Kidney (tissue), 14 donors: ENCODE data around the gene MOGAT1. TPM values are rescaled to one million over a fixed set of nuclear protein-coding genes. Genes with fewer than 3 reads are reported as not detected.

ENCODE experiments used
- DNase-seq, 5 donors: peaks; one replicate each; pipeline ENCODE4 v3.0.0-alpha.2; 2013 to 2020
- FAIRE-seq: peaks from 2 replicates; lab custom pipeline; 2012; peaks lifted over from hg19 to GRCh38; lab: Jason Lieb, UNC
- H3K27ac ChIP-seq, 2 donors: one replicate each; pipeline ENCODE4 v1.7.0; 2013; ENCODE audit warnings: low read depth in 2 of 2, low read length in 2 of 2, inconsistent platforms in 1 of 2
- H3K27me3 ChIP-seq: one replicate; pipeline ENCODE4 v1.7.1; 2013; ENCODE audit warnings: low read length, inconsistent platforms; ENCODE audit not compliant: control insufficient read depth, insufficient read depth
- H3K36me3 ChIP-seq, 3 donors: one replicate each; pipeline versions ENCODE4 v1.7.0 to v1.7.1; 2013; ENCODE audit warnings: low read length in 3 of 3, control low read depth in 1 of 3, inconsistent platforms in 1 of 3; ENCODE audit not compliant: insufficient read depth in 3 of 3, control insufficient read depth in 2 of 3
- H3K4me1 ChIP-seq, 3 donors: one replicate each; pipeline versions ENCODE4 v1.7.0 to v1.7.1; 2013; ENCODE audit warnings: low read length in 3 of 3, inconsistent platforms in 1 of 3, low read depth in 1 of 3; ENCODE audit not compliant: control insufficient read depth in 2 of 3, insufficient read depth in 2 of 3
- H3K4me3 ChIP-seq, 3 donors: one replicate each; pipeline versions ENCODE4 v1.7.0 to v1.8.1; 2013; ENCODE audit warnings: low read length in 3 of 3, control low read depth in 1 of 3, inconsistent platforms in 1 of 3
- H3K9ac ChIP-seq, 3 donors: one replicate each; pipeline versions ENCODE4 v1.7.0 to v1.7.1; 2013; ENCODE audit warnings: low read length in 3 of 3, control low read depth in 1 of 3, inconsistent platforms in 1 of 3
- H3K9me3 ChIP-seq, 3 donors: one replicate each; pipeline versions ENCODE4 v1.7.0 to v1.7.1; 2013; ENCODE audit warnings: low read length in 3 of 3, control low read depth in 1 of 3, inconsistent platforms in 1 of 3; ENCODE audit not compliant: control insufficient read depth in 2 of 3, insufficient read depth in 1 of 3
- CTCF ChIP-seq: IDR thresholded peaks from 3 replicates; pipeline ENCODE4 v1.5.1; 2012; ENCODE audit warnings: mild to moderate bottlenecking, moderate library complexity, borderline replicate concordance; ENCODE audit not compliant: insufficient read depth; ENCODE audit errors: extremely low read depth
- intact Hi-C: fragments of 100-400 bp; cut with DNase I; formaldehyde crosslinking; loops from one replicate; pipeline ENCODE4 v1.11.1; 2022
- polyA plus RNA-seq: library from polyadenylated mRNA; stranded (reverse); fragments of 350-450 nt; fragmentation: Illumina TruSeq; extraction: RNeasy Lipid Tissue Mini Kit (QIAGEN cat#74804); gene quantifications from one replicate; pipeline ENCODE4 v1.2.3, GENCODE V29; 2014; ENCODE audit warnings: low read depth, low replicate concordance; ENCODE audit not compliant: insufficient read depth
- total RNA-seq: library from RNA; stranded (reverse); fragmentation: NEBNext Ultra II Directional; extraction: Animal tissue kit (Norgen Biotek cat#: 25700); gene quantifications from one replicate; pipeline ENCODE4 v1.2.1, GENCODE V29; 2021
- donor health status: control.
- donor health status: control.
- donor health status: control.
- donor health status: control.
- donor health status: control.
- donor health status: DM: yes; HTN: yes; CAD: no.
- donor health status: Normal renal cell carcinoma (clear cell type).

Gene MOGAT1
- total and polyA plus RNA-seq, 2 donors from 2014 or later, result not detected

GRCh38 chr2:222724208-222724607 lies 52.8 kb downstream of the MOGAT1 start:
- H3K9ac ChIP-seq, result no peak overlapping the region
- no peaks in the 10 kb centered on the region for H3K27me3 ChIP-seq
- no peak for DNase-seq
- H3K4me1 ChIP-seq, result no peaks in the 10 kb centered on the region
- no peak overlapping the region for H3K4me3 ChIP-seq
- no peak overlapping the region for H3K27ac ChIP-seq
- intact Hi-C loops, result no loop called here
- TF ChIP-seq CTCF, result no peak
- no peak for FAIRE-seq
- no peaks in the 10 kb centered on the region for H3K9me3 ChIP-seq
- H3K36me3 ChIP-seq, result no peaks in the 10 kb centered on the region

- DNase-seq, result no peak
- Histone ChIP-seq H3K36me3 (no peaks in the 10 kb centered on the region), H3K27me3 (no peaks in the 10 kb centered on the region), H3K9me3 (no peaks in the 10 kb centered on the region), H3K4me3 (no peak overlapping the region), H3K9ac (no peak overlapping the region), H3K4me1 (peaks cover 0 to 9% (median 0%) of the 10 kb centered on the region in 3 donors), H3K27ac (no peak overlapping the region)
- no peak for FAIRE-seq
- TF ChIP-seq CTCF, result no peak
- intact Hi-C loops, result no loop called here
These were observed 57.2 kb downstream of the MOGAT1 start for GRCh38 chr2:222728621-222729020.

- Histone ChIP-seq H3K9me3 (no peaks in the 10 kb centered on the region), H3K27me3 (no peaks in the 10 kb centered on the region), H3K9ac (no peak overlapping the region), H3K27ac (peak overlapping the region in 1 of 2 donors; percentile 23), H3K4me3 (no peak overlapping the region), H3K36me3 (no peaks in the 10 kb centered on the region), H3K4me1 (peaks cover 0 to 9% (median 2%) of the 10 kb centered on the region in 3 donors)
- intact Hi-C loops, result no loop called here
- FAIRE-seq (no peak), DNase-seq (no peak)
- no peak for TF ChIP-seq CTCF
These were observed 59.0 kb downstream of the MOGAT1 start for GRCh38 chr2:222730366-222730999.

GRCh38 chr2:222731201-222731621 lies 59.8 kb downstream of the MOGAT1 start:
- no peak for TF ChIP-seq CTCF
- Histone ChIP-seq H3K4me3 (no peak overlapping the region), H3K27me3 (no peaks in the 10 kb centered on the region), H3K27ac (no peak overlapping the region), H3K9ac (no peak overlapping the region), H3K36me3 (no peaks in the 10 kb centered on the region), H3K9me3 (no peaks in the 10 kb centered on the region), H3K4me1 (peaks cover 0 to 9% (median 2%) of the 10 kb centered on the region in 3 donors)
- intact Hi-C loops, result no loop called here
- DNase-seq (no peak), FAIRE-seq (no peak)
